WTC11 (cell line): ENCODE measurements around the gene DMD. TPM values are rescaled to one million over a fixed set of nuclear protein-coding genes. Genes with fewer than 3 reads are reported as not detected.

Experiments
- ATAC-seq: fragments of 200-7000 bp; cut with Tn5 transposase; 2 replicates; pipeline ENCODE4 v1.10.0; 2021; ENCODE audit warnings: mild to moderate bottlenecking, moderate library complexity
- CTCF ChIA-PET: fragments of 300-600 bp; sonication (Branson Sonifier 250); formaldehyde crosslinking; loops from one replicate; lab custom pipeline; 2021; ENCODE audit warnings: antibody characterized with exemption; lab: Charles Lee
- POLR2A ChIA-PET: fragments of 350-600 bp; sonication (Branson Sonifier 250); formaldehyde crosslinking; loops from one replicate; lab custom pipeline; 2021; ENCODE audit warnings: antibody characterized with exemption; lab: Charles Lee
- DNase-seq: peaks from one replicate; pipeline ENCODE4 v3.0.0; 2021; ENCODE audit warnings: low spot score
- H3K27ac Mint-ChIP-seq: 2 replicates; pipeline ENCODE4 v1.8.0; 2021; ENCODE audit warnings: mixed read lengths
- H3K27me3 Mint-ChIP-seq: 2 replicates; pipeline ENCODE4 v1.8.0; 2021; ENCODE audit warnings: low read depth, mild to moderate bottlenecking, moderate library complexity, mixed read lengths
- H3K36me3 Mint-ChIP-seq: 2 replicates; pipeline ENCODE4 v1.8.0; 2021; ENCODE audit warnings: mixed read lengths
- H3K4me1 Mint-ChIP-seq: 2 replicates; pipeline ENCODE4 v1.8.0; 2022; ENCODE audit warnings: mixed read lengths
- H3K4me3 Mint-ChIP-seq: 2 replicates; pipeline ENCODE4 v1.8.0; 2021; ENCODE audit warnings: mild to moderate bottlenecking, moderate library complexity, mixed read lengths
- H3K9me3 Mint-ChIP-seq: 2 replicates; pipeline ENCODE4 v1.8.0; 2021; ENCODE audit warnings: mixed read lengths
- E2F4 ChIP-seq: sonication (generic); formaldehyde crosslinking; IDR thresholded peaks from 2 replicates; pipeline ENCODE4 v1.8.1; 2022; ENCODE audit warnings: low read depth, mild to moderate bottlenecking, moderate library complexity, missing genetic modification reagents, borderline replicate concordance
- E2F5 ChIP-seq: sonication (generic); formaldehyde crosslinking; IDR thresholded peaks from 2 replicates; pipeline ENCODE4 v1.8.1; 2022; ENCODE audit warnings: mild to moderate bottlenecking, moderate library complexity, missing genetic modification reagents
- EMX1 ChIP-seq: fragments of 250-450 bp; sonication (Bioruptor Pico); IDR thresholded peaks from 2 replicates; pipeline ENCODE4 v1.8.0; 2021; ENCODE audit warnings: mild to moderate bottlenecking
- ERG ChIP-seq: fragments of 250-450 bp; sonication (Bioruptor Pico); IDR thresholded peaks from 2 replicates; pipeline ENCODE4 v1.8.0; 2021; ENCODE audit warnings: mild to moderate bottlenecking
- FOXP1 ChIP-seq: sonication (generic); formaldehyde crosslinking; IDR thresholded peaks from 2 replicates; pipeline ENCODE4 v1.8.0; 2022; ENCODE audit warnings: missing genetic modification reagents, mild to moderate bottlenecking, moderate library complexity, borderline replicate concordance
- GRHL2 ChIP-seq: fragments of 250-450 bp; sonication (Bioruptor Pico); IDR thresholded peaks from 2 replicates; pipeline ENCODE4 v1.8.0; 2022; ENCODE audit warnings: mild to moderate bottlenecking, moderate library complexity; ENCODE audit not compliant: insufficient replicate concordance, severe bottlenecking
- HMGA2 ChIP-seq: fragments of 250-450 bp; sonication (Bioruptor Pico); IDR thresholded peaks from 2 replicates; pipeline ENCODE4 v1.4.0; 2021; ENCODE audit warnings: mild to moderate bottlenecking, moderate library complexity
- KAT7 ChIP-seq: sonication (generic); formaldehyde crosslinking; IDR thresholded peaks from 2 replicates; pipeline ENCODE4 v1.8.1; 2023; ENCODE audit warnings: missing genetic modification reagents, mild to moderate bottlenecking, borderline replicate concordance
- MYBL2 ChIP-seq: sonication (generic); formaldehyde crosslinking; IDR thresholded peaks from 2 replicates; pipeline ENCODE4 v1.8.1; 2023; ENCODE audit warnings: mild to moderate bottlenecking, moderate library complexity, missing genetic modification reagents
- NFATC4 ChIP-seq: fragments of 250-450 bp; sonication (Bioruptor Pico); IDR thresholded peaks from 2 replicates; pipeline ENCODE4 v1.9.0; 2021; ENCODE audit warnings: mild to moderate bottlenecking
- NFYB ChIP-seq: sonication (generic); formaldehyde crosslinking; conservative IDR thresholded peaks from 2 replicates; pipeline ENCODE4 v1.8.0; 2022; ENCODE audit warnings: low read depth, missing genetic modification reagents
- NR1H2 ChIP-seq: sonication (generic); formaldehyde crosslinking; IDR thresholded peaks from 2 replicates; pipeline ENCODE4 v1.9.0; 2021; ENCODE audit warnings: mild to moderate bottlenecking, moderate library complexity, missing genetic modification reagents
- PRRX2 ChIP-seq: fragments of 250-450 bp; sonication (Bioruptor Pico); IDR thresholded peaks from 2 replicates; pipeline ENCODE4 v1.8.0; 2021; ENCODE audit warnings: mild to moderate bottlenecking
- SOX15 ChIP-seq: fragments of 250-450 bp; sonication (Bioruptor Pico); IDR thresholded peaks from 2 replicates; pipeline ENCODE4 v1.9.0; 2021; ENCODE audit warnings: mild to moderate bottlenecking
- TEAD4 ChIP-seq: sonication (generic); formaldehyde crosslinking; IDR thresholded peaks from 2 replicates; pipeline ENCODE4 v1.8.0; 2022; ENCODE audit warnings: mild to moderate bottlenecking, missing genetic modification reagents
- ZNF121 ChIP-seq: sonication (generic); formaldehyde crosslinking; IDR thresholded peaks from 2 replicates; pipeline ENCODE4 v1.8.0; 2023; ENCODE audit warnings: missing genetic modification reagents
- ZNF138 ChIP-seq: sonication (generic); formaldehyde crosslinking; conservative IDR thresholded peaks from 2 replicates; pipeline ENCODE4 v1.8.1; 2022; ENCODE audit warnings: mild to moderate bottlenecking, moderate library complexity, missing genetic modification reagents
- ZNF219 ChIP-seq: sonication (generic); formaldehyde crosslinking; IDR thresholded peaks from 2 replicates; pipeline ENCODE4 v1.8.0; 2023; ENCODE audit warnings: missing genetic modification reagents, mild to moderate bottlenecking, borderline replicate concordance
- ZNF317 ChIP-seq: sonication (generic); formaldehyde crosslinking; IDR thresholded peaks from 2 replicates; pipeline ENCODE4 v1.8.1; 2023; ENCODE audit warnings: low read depth, mild to moderate bottlenecking, moderate library complexity, missing genetic modification reagents, borderline replicate concordance
- ZNF396 ChIP-seq: fragments of 250-450 bp; sonication (Bioruptor Pico); IDR thresholded peaks from 2 replicates; pipeline ENCODE4 v1.8.0; 2021; ENCODE audit warnings: mild to moderate bottlenecking, moderate library complexity, borderline replicate concordance
- total RNA-seq: library from RNA; stranded (reverse); gene quantifications from 3 replicates; pipeline ENCODE4 v1.2.3, GENCODE V29; 2021
- TF ChIP-seq, protein P1 (sequence below): sonication (generic); formaldehyde crosslinking; IDR thresholded peaks from 2 replicates; pipeline ENCODE4 v1.8.1; 2022; ENCODE audit warnings: low read depth, missing genetic modification reagents, borderline replicate concordance
- TF ChIP-seq, protein P2 (sequence below): sonication (generic); formaldehyde crosslinking; IDR thresholded peaks from 2 replicates; pipeline ENCODE4 v1.8.1; 2023; ENCODE audit warnings: mild to moderate bottlenecking, missing genetic modification reagents, moderate library complexity
- TF ChIP-seq, protein P3 (sequence below): fragments of 200-600 bp; IDR thresholded peaks from 2 replicates; pipeline ENCODE4 v1.8.0; 2022; ENCODE audit warnings: antibody characterized with exemption
- TF ChIP-seq, protein P4 (sequence below): sonication (generic); formaldehyde crosslinking; IDR thresholded peaks from 2 replicates; pipeline ENCODE4 v1.8.1; 2023; ENCODE audit warnings: mild to moderate bottlenecking, missing genetic modification reagents, moderate library complexity
- TF ChIP-seq, protein P5 (sequence below): fragments of 250-450 bp; sonication (Bioruptor Pico); IDR thresholded peaks from 2 replicates; pipeline ENCODE4 v2.1.2; 2022; ENCODE audit warnings: mild to moderate bottlenecking, moderate library complexity

DMD gene
- total RNA-seq, 1 experiment from 2014 or later: 9.1 TPM

- Mint-ChIP-seq H3K27ac (no peak overlapping the region), H3K36me3 (no peaks in the 10 kb centered on the region), H3K4me1 (peaks cover 22% of the 10 kb centered on the region), H3K4me3 (no peak overlapping the region), H3K27me3 (peaks cover 36% of the 10 kb centered on the region), H3K9me3 (no peaks in the 10 kb centered on the region)
- DNase-seq (no peak), ATAC-seq (no peak)
- ChIA-PET POLR2A (no interaction called here), CTCF (no interaction called here)
- TF ChIP-seq MYBL2 (CRISPR knock-in tag) (no peak), EMX1 (no peak), HMGA2 (no peak), TEAD4 (CRISPR knock-in tag) (no peak), PRRX2 (no peak), SOX15 (no peak), NFATC4 (CRISPR knock-in tag) (no peak), NFYB (CRISPR knock-in tag) (no peak), ZNF396 (no peak)
- TF ChIP-seq, protein P1, sequence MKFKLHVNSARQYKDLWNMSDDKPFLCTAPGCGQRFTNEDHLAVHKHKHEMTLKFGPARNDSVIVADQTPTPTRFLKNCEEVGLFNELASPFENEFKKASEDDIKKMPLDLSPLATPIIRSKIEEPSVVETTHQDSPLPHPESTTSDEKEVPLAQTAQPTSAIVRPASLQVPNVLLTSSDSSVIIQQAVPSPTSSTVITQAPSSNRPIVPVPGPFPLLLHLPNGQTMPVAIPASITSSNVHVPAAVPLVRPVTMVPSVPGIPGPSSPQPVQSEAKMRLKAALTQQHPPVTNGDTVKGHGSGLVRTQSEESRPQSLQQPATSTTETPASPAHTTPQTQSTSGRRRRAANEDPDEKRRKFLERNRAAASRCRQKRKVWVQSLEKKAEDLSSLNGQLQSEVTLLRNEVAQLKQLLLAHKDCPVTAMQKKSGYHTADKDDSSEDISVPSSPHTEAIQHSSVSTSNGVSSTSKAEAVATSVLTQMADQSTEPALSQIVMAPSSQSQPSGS: no peak
- TF ChIP-seq, protein P2, sequence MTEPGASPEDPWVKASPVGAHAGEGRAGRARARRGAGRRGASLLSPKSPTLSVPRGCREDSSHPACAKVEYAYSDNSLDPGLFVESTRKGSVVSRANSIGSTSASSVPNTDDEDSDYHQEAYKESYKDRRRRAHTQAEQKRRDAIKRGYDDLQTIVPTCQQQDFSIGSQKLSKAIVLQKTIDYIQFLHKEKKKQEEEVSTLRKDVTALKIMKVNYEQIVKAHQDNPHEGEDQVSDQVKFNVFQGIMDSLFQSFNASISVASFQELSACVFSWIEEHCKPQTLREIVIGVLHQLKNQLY (CRISPR knock-in tag): no peak
- TF ChIP-seq, protein P3, sequence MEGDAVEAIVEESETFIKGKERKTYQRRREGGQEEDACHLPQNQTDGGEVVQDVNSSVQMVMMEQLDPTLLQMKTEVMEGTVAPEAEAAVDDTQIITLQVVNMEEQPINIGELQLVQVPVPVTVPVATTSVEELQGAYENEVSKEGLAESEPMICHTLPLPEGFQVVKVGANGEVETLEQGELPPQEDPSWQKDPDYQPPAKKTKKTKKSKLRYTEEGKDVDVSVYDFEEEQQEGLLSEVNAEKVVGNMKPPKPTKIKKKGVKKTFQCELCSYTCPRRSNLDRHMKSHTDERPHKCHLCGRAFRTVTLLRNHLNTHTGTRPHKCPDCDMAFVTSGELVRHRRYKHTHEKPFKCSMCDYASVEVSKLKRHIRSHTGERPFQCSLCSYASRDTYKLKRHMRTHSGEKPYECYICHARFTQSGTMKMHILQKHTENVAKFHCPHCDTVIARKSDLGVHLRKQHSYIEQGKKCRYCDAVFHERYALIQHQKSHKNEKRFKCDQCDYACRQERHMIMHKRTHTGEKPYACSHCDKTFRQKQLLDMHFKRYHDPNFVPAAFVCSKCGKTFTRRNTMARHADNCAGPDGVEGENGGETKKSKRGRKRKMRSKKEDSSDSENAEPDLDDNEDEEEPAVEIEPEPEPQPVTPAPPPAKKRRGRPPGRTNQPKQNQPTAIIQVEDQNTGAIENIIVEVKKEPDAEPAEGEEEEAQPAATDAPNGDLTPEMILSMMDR: no peak
Measured at GRCh38 chrX:33190016-33190415, 21.3 kb downstream of the DMD start.

- H3K27me3 Mint-ChIP-seq: peaks cover 36% of the 10 kb centered on the region
- ChIA-PET CTCF (no interaction called here), POLR2A (no interaction called here)
- peaks cover 22% of the 10 kb centered on the region for H3K4me1 Mint-ChIP-seq
- H3K4me3 Mint-ChIP-seq: no peak overlapping the region
- H3K27ac Mint-ChIP-seq: no peak overlapping the region
- DNase-seq (no peak), ATAC-seq (no peak)
- no peaks in the 10 kb centered on the region for H3K36me3 Mint-ChIP-seq
- no peaks in the 10 kb centered on the region for H3K9me3 Mint-ChIP-seq
- TF ChIP-seq MYBL2 (CRISPR knock-in tag) (no peak), ZNF121 (no peak), E2F5 (CRISPR knock-in tag) (no peak), TEAD4 (CRISPR knock-in tag) (no peak), FOXP1 (CRISPR knock-in tag) (no peak), NFATC4 (CRISPR knock-in tag) (no peak), GRHL2 (CRISPR knock-in tag) (no peak), KAT7 (CRISPR knock-in tag) (no peak), ZNF317 (CRISPR knock-in tag) (no peak), ZNF219 (CRISPR knock-in tag) (no peak), ERG (no peak), ZNF138 (CRISPR knock-in tag) (no peak), NR1H2 (CRISPR knock-in tag) (no peak), E2F4 (CRISPR knock-in tag) (no peak)
- TF ChIP-seq, protein P4, sequence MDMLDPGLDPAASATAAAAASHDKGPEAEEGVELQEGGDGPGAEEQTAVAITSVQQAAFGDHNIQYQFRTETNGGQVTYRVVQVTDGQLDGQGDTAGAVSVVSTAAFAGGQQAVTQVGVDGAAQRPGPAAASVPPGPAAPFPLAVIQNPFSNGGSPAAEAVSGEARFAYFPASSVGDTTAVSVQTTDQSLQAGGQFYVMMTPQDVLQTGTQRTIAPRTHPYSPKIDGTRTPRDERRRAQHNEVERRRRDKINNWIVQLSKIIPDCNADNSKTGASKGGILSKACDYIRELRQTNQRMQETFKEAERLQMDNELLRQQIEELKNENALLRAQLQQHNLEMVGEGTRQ (CRISPR knock-in tag): no peak
- TF ChIP-seq, protein P5, sequence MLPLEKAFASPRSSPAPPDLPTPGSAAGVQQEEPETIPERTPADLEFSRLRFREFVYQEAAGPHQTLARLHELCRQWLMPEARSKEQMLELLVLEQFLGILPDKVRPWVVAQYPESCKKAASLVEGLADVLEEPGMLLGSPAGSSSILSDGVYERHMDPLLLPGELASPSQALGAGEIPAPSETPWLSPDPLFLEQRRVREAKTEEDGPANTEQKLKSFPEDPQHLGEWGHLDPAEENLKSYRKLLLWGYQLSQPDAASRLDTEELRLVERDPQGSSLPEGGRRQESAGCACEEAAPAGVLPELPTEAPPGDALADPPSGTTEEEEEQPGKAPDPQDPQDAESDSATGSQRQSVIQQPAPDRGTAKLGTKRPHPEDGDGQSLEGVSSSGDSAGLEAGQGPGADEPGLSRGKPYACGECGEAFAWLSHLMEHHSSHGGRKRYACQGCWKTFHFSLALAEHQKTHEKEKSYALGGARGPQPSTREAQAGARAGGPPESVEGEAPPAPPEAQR (CRISPR knock-in tag): no peak
Measured at GRCh38 chrX:33188881-33189280, 22.5 kb downstream of the DMD start.
